AG09319 (cell line): ENCODE data around the gene LRRTM4.

ENCODE experiments used
- DNase-seq: peaks from one replicate; pipeline ENCODE4 v3.0.0-alpha.2; 2010; ENCODE audit warnings: low read depth; ENCODE audit errors: extremely low read depth
- CTCF ChIP-seq: IDR thresholded peaks from 2 replicates; pipeline ENCODE4 v1.5.1; 2011; ENCODE audit warnings: low read depth, mild to moderate bottlenecking, inconsistent platforms, low read length, moderate library complexity

Gene LRRTM4

DNA sequence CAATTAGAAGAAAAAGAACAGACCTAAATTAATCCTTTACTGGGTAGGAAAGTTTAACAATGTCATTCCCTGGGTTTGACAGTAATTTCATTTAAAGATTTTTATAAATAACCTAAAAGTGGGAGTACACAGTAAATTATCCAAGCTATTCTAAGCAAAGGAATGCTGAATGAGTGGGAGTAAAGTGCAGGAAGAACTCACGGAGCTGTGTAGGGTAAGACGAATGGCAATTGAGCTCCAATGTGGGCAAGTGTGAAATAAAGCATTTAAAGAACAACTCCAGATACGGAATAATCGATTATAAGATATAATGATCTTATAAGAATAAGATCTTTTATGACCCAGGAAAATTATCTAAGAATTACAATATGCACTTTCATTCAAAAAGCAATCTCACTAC, 93.2 kb downstream of the LRRTM4 start:
- DNase-seq, result no peak
- no peak for TF ChIP-seq CTCF

DNA sequence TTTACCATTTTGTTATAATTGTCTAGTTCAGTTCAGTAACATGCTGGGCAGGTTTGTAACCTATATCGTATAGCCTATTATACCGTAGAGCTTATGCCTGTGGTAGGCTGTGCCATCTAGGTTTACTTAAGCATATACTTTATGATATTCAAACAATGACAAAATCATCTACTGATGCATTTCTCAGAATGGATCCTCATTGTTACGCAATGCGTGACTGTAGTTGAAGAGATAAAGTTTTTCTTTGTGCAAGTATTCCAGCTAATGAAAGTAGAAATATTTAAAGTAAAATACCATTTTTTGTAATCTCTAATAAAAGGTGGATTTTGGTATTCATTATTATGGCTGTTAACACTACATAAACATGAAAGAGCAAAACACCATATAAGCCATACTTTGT, 100.2 kb downstream of the LRRTM4 start:
- no peak for DNase-seq
- TF ChIP-seq CTCF, result no peak

- no peak for DNase-seq
- TF ChIP-seq CTCF, result no peak
These were observed 103.6 kb downstream of the LRRTM4 start for GRCh38 chr2:77418537-77418936.

GRCh38 chr2:77404189-77404588, 118.0 kb downstream of the LRRTM4 start:
- no peak for DNase-seq
- TF ChIP-seq CTCF, result no peak

DNA sequence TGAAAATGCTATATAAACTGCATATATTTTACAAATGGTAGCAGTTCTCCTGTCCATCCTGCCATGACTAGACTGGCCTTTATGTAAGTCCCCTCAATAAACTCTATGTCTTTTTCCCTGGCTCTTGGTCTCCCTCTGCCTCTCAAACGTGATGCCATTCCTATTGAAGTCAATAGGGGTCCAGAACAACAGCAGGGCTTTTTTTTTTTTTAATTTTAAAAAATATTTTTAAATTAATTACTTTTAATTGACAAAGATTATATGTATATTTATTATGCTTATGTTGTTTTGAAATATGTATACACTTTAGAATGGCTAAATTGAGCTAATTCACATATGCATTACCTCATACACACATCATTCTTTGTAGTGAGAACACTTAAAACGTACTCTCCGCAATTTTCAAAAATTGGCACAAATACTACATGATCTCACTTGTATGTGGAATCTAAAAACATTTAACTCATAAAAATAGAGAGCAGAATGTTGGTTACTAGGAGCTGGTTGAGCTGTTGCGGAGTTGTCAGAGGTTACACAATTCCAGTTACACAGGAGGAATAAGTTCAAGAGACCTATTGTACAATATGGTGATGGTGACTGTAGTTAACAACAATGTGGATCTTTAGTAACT, 123.1 kb downstream of the LRRTM4 start:
- TF ChIP-seq CTCF, result no peak
- DNase-seq, result no peak

DNA sequence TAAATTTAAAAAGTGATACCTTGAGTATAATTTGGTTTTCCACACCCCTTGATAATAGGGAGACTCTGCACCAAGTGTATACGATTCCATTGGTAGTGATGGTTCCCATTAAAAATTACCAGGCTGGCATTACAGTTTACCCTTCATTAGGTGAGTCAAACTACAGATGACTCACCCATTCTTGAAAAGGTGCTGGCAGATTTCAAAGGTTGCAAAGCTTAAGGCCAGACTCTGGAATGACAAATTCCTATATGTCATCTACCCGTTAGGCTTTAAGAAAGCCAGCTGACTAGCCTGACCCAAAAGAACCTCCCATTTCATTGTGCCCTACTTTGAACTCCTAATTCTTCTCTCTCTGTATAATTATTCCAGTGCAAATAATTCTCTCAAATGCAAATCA, 124.4 kb downstream of the LRRTM4 start:
- DNase-seq, result no peak

GRCh38 chr2:77395011-77395410, 127.2 kb downstream of the LRRTM4 start:
- DNase-seq, result no peak
- no peak for TF ChIP-seq CTCF

More for the DNA sequence above, 124.4 kb downstream of the LRRTM4 start:
- TF ChIP-seq CTCF, result no peak
